Lung (tissue), 12 donors: ENCODE results near the gene CELF5. TPM values are rescaled to one million over a fixed set of nuclear protein-coding genes. Genes with fewer than 3 reads are reported as not detected.
A peak's percentile ranks its signal among the peaks of the same experiment; 100 is the strongest.

Source experiments
- ATAC-seq: fragments of 200-7000 bp; cut with Tn5 transposase; one replicate; pipeline ENCODE4 v1.9.1; 2020; ENCODE audit warnings: moderate number of reproducible peaks; ENCODE audit not compliant: insufficient read depth, low FRiP score
- DNase-seq, 3 donors: peaks; one replicate each; pipeline ENCODE4 v3.0.0-alpha.2; 2013 to 2017
- H3K27ac ChIP-seq, 2 donors: one replicate each; pipeline ENCODE4 v1.5.1; 2013; ENCODE audit warnings: mild to moderate bottlenecking in 2 of 2, moderate library complexity in 2 of 2, control low read depth in 1 of 2, inconsistent platforms in 1 of 2, low read depth in 1 of 2, low read length in 1 of 2
- H3K27me3 ChIP-seq, 3 donors: one replicate each; pipeline ENCODE4 v1.5.1; 2013; ENCODE audit warnings: low read length in 2 of 3; ENCODE audit not compliant: control insufficient read depth in 3 of 3, insufficient read depth in 3 of 3
- H3K36me3 ChIP-seq, 4 donors: one replicate each; pipeline ENCODE4 v1.5.1; 2013; ENCODE audit warnings: low read length in 4 of 4, mild to moderate bottlenecking in 1 of 4, moderate library complexity in 1 of 4; ENCODE audit not compliant: control insufficient read depth in 4 of 4, insufficient read depth in 4 of 4
- H3K4me1 ChIP-seq, 5 donors: one replicate each; pipeline ENCODE4 v1.5.1; 2013; ENCODE audit warnings: low read length in 5 of 5, mild to moderate bottlenecking in 2 of 5, moderate library complexity in 1 of 5; ENCODE audit not compliant: control insufficient read depth in 5 of 5, insufficient read depth in 5 of 5
- H3K4me3 ChIP-seq: one replicate; pipeline ENCODE4 v1.5.1; 2013; ENCODE audit warnings: mild to moderate bottlenecking, control low read depth, moderate library complexity
- H3K9ac ChIP-seq, 2 donors: one replicate each; pipeline ENCODE4 v1.5.1; 2013; ENCODE audit warnings: low read length in 2 of 2, control low read depth in 1 of 2; ENCODE audit not compliant: insufficient read depth in 1 of 2
- H3K9me3 ChIP-seq, 4 donors: one replicate each; pipeline ENCODE4 v1.5.1; 2013; ENCODE audit warnings: low read length in 3 of 4, mild to moderate bottlenecking in 1 of 4, moderate library complexity in 1 of 4; ENCODE audit not compliant: control insufficient read depth in 4 of 4, insufficient read depth in 3 of 4
- WGBS, 2 donors: extraction: QIAGEN DNeasy Blood & Tissue Kit; methylation state at CpG; one replicate each; pipeline ENCODE4 v1.1.7; 2013; 5-methylcytosine and 5-hydroxymethylcytosine counted together
- polyA plus RNA-seq, 2 donors: library from polyadenylated mRNA; stranded (reverse); fragments of 200-250 nt; gene quantifications; one replicate each; pipeline ENCODE4 v1.2.1, GENCODE V29; 2013
- total RNA-seq, 2 donors: library from RNA; depleted of rRNA in 1 of 2; stranded (reverse); fragments of >200 nt in 1 of 2; gene quantifications; one replicate each; pipeline ENCODE4 v1.2.1, GENCODE V29; 2014 to 2021
- TF ChIP-seq, protein P1 (sequence below): IDR thresholded peaks from 2 replicates; pipeline ENCODE4 v1.5.1; 2012; ENCODE audit warnings: mild to moderate bottlenecking; ENCODE audit errors: control extremely low read depth, extremely low read depth
- donor health status: control.
- donor health status: control.
- donor health status: Bipolar disorder and iron deficiency.
- donor health status: healthy.
- donor health status: DM: yes; HTN: yes; CAD: no.

The CELF5 gene
- total and polyA plus RNA-seq, 4 donors = 0.08 to 0.14 (median 0.12) TPM; not detected in 1

DNA sequence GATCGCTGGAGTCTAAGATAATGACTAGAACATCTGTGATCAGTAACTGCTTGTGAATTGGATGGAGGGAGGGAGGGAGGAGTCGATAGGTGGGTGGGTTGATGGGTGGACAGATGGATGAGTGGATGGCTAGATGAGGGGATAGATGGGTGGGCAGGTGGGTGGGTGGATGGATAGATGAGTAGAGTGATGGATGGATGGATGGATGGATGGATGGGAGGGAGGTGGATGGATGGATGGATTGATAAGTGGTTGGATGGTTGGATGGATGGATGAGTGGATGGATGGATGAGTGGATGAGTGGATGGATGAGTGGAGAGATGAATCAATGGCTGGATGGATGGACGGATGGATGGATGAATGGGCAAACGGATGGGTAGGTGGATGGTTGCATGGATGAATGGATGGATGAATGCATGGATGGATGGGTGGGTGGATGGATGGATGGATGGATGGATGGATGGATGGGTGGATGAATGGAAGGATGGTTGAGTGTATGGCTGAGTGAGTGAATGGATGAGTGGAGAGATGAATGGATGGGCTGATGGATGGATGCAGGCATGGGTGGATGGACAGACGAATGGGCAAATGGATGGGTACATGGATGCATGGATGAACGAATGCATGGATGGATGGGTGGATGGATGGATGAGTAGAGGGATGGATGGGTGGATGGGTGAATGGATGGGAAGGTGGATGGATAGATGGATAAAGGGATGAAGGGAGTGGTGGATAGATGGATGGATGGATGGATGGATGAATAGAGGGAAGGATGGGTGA lies 97.9 kb downstream of the CELF5 start:
- TF ChIP-seq, protein P1, sequence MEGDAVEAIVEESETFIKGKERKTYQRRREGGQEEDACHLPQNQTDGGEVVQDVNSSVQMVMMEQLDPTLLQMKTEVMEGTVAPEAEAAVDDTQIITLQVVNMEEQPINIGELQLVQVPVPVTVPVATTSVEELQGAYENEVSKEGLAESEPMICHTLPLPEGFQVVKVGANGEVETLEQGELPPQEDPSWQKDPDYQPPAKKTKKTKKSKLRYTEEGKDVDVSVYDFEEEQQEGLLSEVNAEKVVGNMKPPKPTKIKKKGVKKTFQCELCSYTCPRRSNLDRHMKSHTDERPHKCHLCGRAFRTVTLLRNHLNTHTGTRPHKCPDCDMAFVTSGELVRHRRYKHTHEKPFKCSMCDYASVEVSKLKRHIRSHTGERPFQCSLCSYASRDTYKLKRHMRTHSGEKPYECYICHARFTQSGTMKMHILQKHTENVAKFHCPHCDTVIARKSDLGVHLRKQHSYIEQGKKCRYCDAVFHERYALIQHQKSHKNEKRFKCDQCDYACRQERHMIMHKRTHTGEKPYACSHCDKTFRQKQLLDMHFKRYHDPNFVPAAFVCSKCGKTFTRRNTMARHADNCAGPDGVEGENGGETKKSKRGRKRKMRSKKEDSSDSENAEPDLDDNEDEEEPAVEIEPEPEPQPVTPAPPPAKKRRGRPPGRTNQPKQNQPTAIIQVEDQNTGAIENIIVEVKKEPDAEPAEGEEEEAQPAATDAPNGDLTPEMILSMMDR = no peak
- 83 to 85% methylated on average over 6 of the region's 6 CpGs for WGBS, 2 donors
- H3K9ac ChIP-seq = no peak overlapping the region

DNA sequence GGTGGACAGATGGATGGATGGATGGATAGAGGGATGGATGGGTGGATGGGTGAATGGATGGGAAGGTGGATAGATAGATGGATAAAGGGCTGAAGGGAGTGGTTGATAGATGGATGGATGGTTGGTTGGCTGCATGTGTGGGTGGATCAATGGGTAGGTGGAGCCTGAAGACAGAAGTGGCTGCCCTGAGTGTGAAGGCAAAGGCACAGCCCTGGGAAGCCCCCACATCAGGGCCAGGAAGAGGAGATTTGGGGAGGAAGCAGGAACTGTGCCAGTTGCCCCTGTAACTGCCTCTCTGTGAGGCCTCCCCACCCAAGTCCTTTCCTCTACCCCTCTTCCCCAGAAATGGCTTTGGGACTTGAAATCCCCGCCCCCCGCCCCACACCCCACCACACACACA lies 98.6 kb downstream of the CELF5 start:
- TF ChIP-seq, protein P1 = no peak
- ATAC-seq = no peak
- 6 to 53% methylated on average over 2 of the region's 2 CpGs for WGBS, 2 donors
- no peak for DNase-seq
- H3K27ac ChIP-seq = no peak overlapping the region
- H3K36me3 ChIP-seq = no peaks in the 10 kb centered on the region
- no peak overlapping the region for H3K4me3 ChIP-seq
- H3K27me3 ChIP-seq = no peaks in the 10 kb centered on the region
- peaks cover 0 to 4% (median 0%) of the 10 kb centered on the region in 4 donors for H3K9me3 ChIP-seq
- no peaks in the 10 kb centered on the region for H3K4me1 ChIP-seq
- no peak overlapping the region for H3K9ac ChIP-seq

More for the DNA sequence above, 97.9 kb downstream of the CELF5 start:
- peaks cover 0 to 4% (median 0%) of the 10 kb centered on the region in 4 donors for H3K9me3 ChIP-seq
- no peak overlapping the region for H3K4me3 ChIP-seq
- ATAC-seq (no peak), DNase-seq (no peak)
- H3K4me1 ChIP-seq = no peaks in the 10 kb centered on the region
- H3K27ac ChIP-seq = no peak overlapping the region
- H3K36me3 ChIP-seq = no peaks in the 10 kb centered on the region
- H3K27me3 ChIP-seq = no peaks in the 10 kb centered on the region

DNA sequence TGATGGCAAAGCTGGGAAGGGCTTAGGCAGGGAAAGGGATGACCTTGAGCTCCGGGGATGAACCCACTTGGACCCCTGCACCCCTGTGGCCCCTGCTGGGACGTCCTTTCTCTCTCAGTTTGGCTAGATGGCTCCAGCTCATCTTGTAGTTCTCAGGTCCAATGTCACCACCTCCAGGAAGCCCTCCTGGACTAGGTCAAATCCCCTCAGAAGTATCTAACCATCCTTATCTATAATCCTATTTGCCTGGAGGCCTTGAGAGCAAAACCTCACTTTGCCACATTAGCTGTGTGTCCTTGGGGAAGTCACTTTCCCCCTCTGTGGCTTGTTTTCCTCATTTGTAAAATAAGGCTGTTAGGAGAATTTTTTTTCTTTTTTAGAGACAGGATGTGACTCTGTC lies 99.2 kb downstream of the CELF5 start:
- DNase-seq = no peak
- ATAC-seq = no peak
- H3K9me3 ChIP-seq = peaks cover 0 to 4% (median 0%) of the 10 kb centered on the region in 4 donors
- no peak overlapping the region for H3K4me3 ChIP-seq
- no peaks in the 10 kb centered on the region for H3K27me3 ChIP-seq
- peak overlapping the region in 1 of 2 donors; percentile 3 for H3K9ac ChIP-seq
- WGBS, 2 donors = 51 to 65% methylated on average over 2 of the region's 2 CpGs
- H3K36me3 ChIP-seq = no peaks in the 10 kb centered on the region
- TF ChIP-seq, protein P1 = no peak
- H3K27ac ChIP-seq = no peak overlapping the region
- no peaks in the 10 kb centered on the region for H3K4me1 ChIP-seq

DNA sequence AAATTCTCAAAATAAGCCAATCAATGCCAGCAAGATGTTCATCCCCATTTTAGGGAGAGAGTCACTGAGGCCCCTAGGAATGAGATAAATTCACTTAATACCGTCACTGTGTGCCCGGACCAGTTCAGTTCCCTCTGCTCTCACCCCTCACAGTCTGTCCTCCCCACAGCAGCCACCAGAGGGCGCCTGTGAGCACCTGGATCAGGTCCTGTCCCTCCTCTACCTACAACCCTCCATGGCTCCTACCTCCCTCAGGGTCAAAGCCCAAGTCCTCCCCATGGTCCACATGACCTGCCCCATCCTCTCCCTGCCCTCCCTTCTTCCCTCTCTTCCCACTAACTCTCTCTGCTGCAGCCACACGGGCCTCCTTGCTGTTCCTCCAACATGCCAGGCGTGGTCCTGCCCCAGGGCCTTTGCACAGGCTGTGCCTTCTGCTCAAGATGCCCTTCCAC lies 100.0 kb downstream of the CELF5 start:
- Histone ChIP-seq H3K36me3 (no peaks in the 10 kb centered on the region), H3K9me3 (peaks cover 0 to 4% (median 0%) of the 10 kb centered on the region in 4 donors), H3K27me3 (no peaks in the 10 kb centered on the region), H3K27ac (no peak overlapping the region), H3K9ac (no peak overlapping the region), H3K4me3 (no peak overlapping the region), H3K4me1 (no peaks in the 10 kb centered on the region)
- WGBS, 2 donors = 43 to 46% methylated on average over 5 of the region's 5 CpGs
- no peak for ATAC-seq
- no peak for DNase-seq
- TF ChIP-seq, protein P1 = no peak
